K562 (cell line): ENCODE results near the gene TMC4. TPM values are rescaled to one million over a fixed set of nuclear protein-coding genes. Genes with fewer than 3 reads are reported as not detected.
A peak's percentile ranks its signal among the peaks of the same experiment; 100 is the strongest.

Source experiments
- ATF3 ChIP-seq, 2 experiments: fragments of 450-650 bp in 1 of 2; sonication (generic) in 1 of 2; formaldehyde crosslinking in 1 of 2; IDR thresholded peaks in 1 of 2; conservative IDR thresholded peaks in 1 of 2; 2 replicates each; pipeline versions ENCODE4 v1.6.1 to v1.8.1; 2016 to 2023; ENCODE audit warnings: mild to moderate bottlenecking in 2 of 2, moderate library complexity in 2 of 2, inconsistent platforms in 1 of 2, missing genetic modification reagents in 1 of 2
- CHCHD3 ChIP-seq: fragments of 250-450 bp; sonication (Bioruptor Pico); IDR thresholded peaks from 2 replicates; pipeline ENCODE4 v2.1.2; 2022; ENCODE audit warnings: mild to moderate bottlenecking
- CTCF ChIP-seq, 3 experiments: IDR thresholded peaks in 2 of 3; conservative IDR thresholded peaks in 1 of 3; 2 replicates each; pipeline ENCODE4 v1.5.1; 2011 to 2012; ENCODE audit warnings: low read length in 3 of 3, mild to moderate bottlenecking in 3 of 3, control low read depth in 2 of 3, improper control_type of control experiment in 1 of 3, inconsistent platforms in 1 of 3, low read depth in 1 of 3, mixed read lengths in 1 of 3, moderate library complexity in 1 of 3; ENCODE audit not compliant: insufficient read depth in 2 of 3
- EGR1 ChIP-seq: fragments of 450-650 bp; conservative IDR thresholded peaks from 2 replicates; pipeline ENCODE4 v1.6.1; 2017; ENCODE audit warnings: mild to moderate bottlenecking
- ELF4 ChIP-seq: fragments of 450-650 bp; formaldehyde crosslinking; IDR thresholded peaks from 2 replicates; pipeline ENCODE4 v1.4.0; 2022; ENCODE audit warnings: missing genetic modification characterization
- FOXA3 ChIP-seq, 2 experiments: fragments of 450-650 bp in 1 of 2; sonication (generic) in 1 of 2; formaldehyde crosslinking; IDR thresholded peaks in 1 of 2; conservative IDR thresholded peaks in 1 of 2; 2 replicates each; pipeline versions ENCODE4 v1.4.0 to v1.8.0; 2020 to 2022; ENCODE audit warnings: mild to moderate bottlenecking in 2 of 2, missing genetic modification reagents in 1 of 2
- HNRNPK ChIP-seq: fragments of 200-400 bp; formaldehyde crosslinking; IDR thresholded peaks from one replicate; pipeline ENCODE4 v1.6.1; 2018; ENCODE audit warnings: mild to moderate bottlenecking, low read depth, low read length; ENCODE audit not compliant: poor library complexity, severe bottlenecking
- ID3 ChIP-seq, 2 experiments: fragments of 250-450 bp in 1 of 2; fragments of 450-650 bp in 1 of 2; sonication (Bioruptor Pico) in 1 of 2; IDR thresholded peaks; 2 replicates each; pipeline versions ENCODE4 v1.6.1 to v1.8.0; 2016 to 2021; ENCODE audit warnings: mild to moderate bottlenecking in 2 of 2, moderate library complexity in 2 of 2, missing compliant biosample characterization in 1 of 2, missing genetic modification characterization in 1 of 2
- KLF16 ChIP-seq: IDR thresholded peaks from 2 replicates; pipeline ENCODE4 v1.6.1; 2016; ENCODE audit warnings: antibody characterized with exemption
- MAFG ChIP-seq: fragments of 450-650 bp; conservative IDR thresholded peaks from 2 replicates; pipeline ENCODE4 v1.6.1; 2016; ENCODE audit warnings: missing genetic modification characterization, missing compliant biosample characterization
- MNT ChIP-seq, 2 experiments: fragments of 450-650 bp; conservative IDR thresholded peaks; 2 replicates each; pipeline ENCODE4 v1.6.1; 2017; ENCODE audit warnings: mild to moderate bottlenecking in 2 of 2, moderate library complexity in 2 of 2
- MXI1 ChIP-seq: IDR thresholded peaks from 2 replicates; pipeline ENCODE4 v1.6.1; 2011; ENCODE audit warnings: low read depth, mild to moderate bottlenecking, improper control_type of control experiment, low read length
- RAD51 ChIP-seq: fragments of 450-650 bp; IDR thresholded peaks from 2 replicates; pipeline ENCODE4 v1.7.1; 2016; ENCODE audit warnings: low read depth, mild to moderate bottlenecking, borderline replicate concordance
- TOE1 ChIP-seq, 2 experiments: fragments of 450-650 bp in 1 of 2; sonication (generic) in 1 of 2; formaldehyde crosslinking in 1 of 2; IDR thresholded peaks; 2 replicates each; pipeline versions ENCODE4 v1.7.1 to v1.8.0; 2016 to 2022; ENCODE audit warnings: borderline replicate concordance in 2 of 2, mild to moderate bottlenecking in 2 of 2, antibody characterized with exemption in 1 of 2, inconsistent platforms in 1 of 2, low read depth in 1 of 2, missing genetic modification reagents in 1 of 2, moderate library complexity in 1 of 2
- ZBED1 ChIP-seq: IDR thresholded peaks from 2 replicates; pipeline ENCODE4 v1.6.1; 2014
- ZNF280A ChIP-seq: fragments of 450-650 bp; IDR thresholded peaks from 2 replicates; pipeline ENCODE4 v1.6.1; 2018; ENCODE audit warnings: mild to moderate bottlenecking, low read depth; ENCODE audit not compliant: partially characterized antibody
- polyA plus RNA-seq, 8 experiments: library from polyadenylated mRNA; depleted of rRNA in 4 of 8; stranded (reverse) in 5 of 8; unstranded in 3 of 8; fragments of >200 nt; fragmentation: Nextera tagmentation in 2 of 8; fragmentation: Illumina TruSeq in 1 of 8; extraction: Ambion mirVana in 2 of 8; extraction: Trizol in 1 of 8; gene quantifications; 2 replicates each; pipeline versions ENCODE4 v1.2.1 to v1.2.3, GENCODE V29; 2011 to 2014; ENCODE audit warnings: inconsistent platforms in 1 of 8, missing spikeins in 1 of 8
- total RNA-seq, 7 experiments: library from RNA; depleted of rRNA in 6 of 7; stranded (reverse); fragments of >200 nt in 6 of 7; fragmentation: Illumina TruSeq in 2 of 7; extraction: Trizol in 2 of 7; gene quantifications; 2 replicates each; pipeline versions ENCODE4 v1.2.1 to v1.2.3, GENCODE V29; 2011 to 2021; ENCODE audit warnings: low replicate concordance in 1 of 7

The TMC4 gene
- total and polyA plus RNA-seq, 9 of the 15 experiments (the other 6 are each of a cell fraction or from before 2014, with no cell fraction given) = 0.12 to 0.79 (median 0.36) TPM; not detected in 2

GRCh38 chr19:54191011-54191810 is 18.3 kb upstream of the TMC4 start, which contains the start of gene TSEN34 (continued):
- TF ChIP-seq CTCF (IDR thresholded peaks at IDR 0.05 in 2 of 3, conservative IDR thresholded peaks at IDR 0.05 in 1 of 3; ENCODE audit: insufficient read depth in 2 of 3, low read depth in 1 of 3, low read length in 3 of 3) (no peak), MAFG (tag) (no peak), ZBED1 (no peak), ZNF280A (no peak), MXI1 (peak; percentile 62), RAD51 (no peak), ID3 (CRISPR knock-in tag; IDR thresholded peaks at IDR 0.05) (no peak), ID3 (tag; IDR thresholded peaks at IDR 0.05) (no peak), HNRNPK (peak; percentile 78), ATF3 (IDR thresholded peaks at IDR 0.05) (no peak), ATF3 (CRISPR knock-in tag; conservative IDR thresholded peaks at IDR 0.05) (no peak), TOE1 (IDR thresholded peaks at IDR 0.05; ENCODE audit: borderline replicate concordance) (no peak), TOE1 (CRISPR knock-in tag; IDR thresholded peaks at IDR 0.05; ENCODE audit: borderline replicate concordance, low read depth) (no peak), FOXA3 (CRISPR knock-in tag; conservative IDR thresholded peaks at IDR 0.05 in 1 of 2, IDR thresholded peaks at IDR 0.05 in 1 of 2) (no peak), ELF4 (no peak), CHCHD3 (CRISPR knock-in tag) (no peak), EGR1 (peak; percentile 57), KLF16 (no peak), MNT (conservative IDR thresholded peaks at IDR 0.05) (peak; percentile 40 to 53)
